ENCODE results near the gene POPDC3.
"Not testable (repeated sequence)": the region's sequence is repeated elsewhere in the genome, so short reads cannot be mapped to it uniquely, and the experiment has no call there.

Gene POPDC3

DNA sequence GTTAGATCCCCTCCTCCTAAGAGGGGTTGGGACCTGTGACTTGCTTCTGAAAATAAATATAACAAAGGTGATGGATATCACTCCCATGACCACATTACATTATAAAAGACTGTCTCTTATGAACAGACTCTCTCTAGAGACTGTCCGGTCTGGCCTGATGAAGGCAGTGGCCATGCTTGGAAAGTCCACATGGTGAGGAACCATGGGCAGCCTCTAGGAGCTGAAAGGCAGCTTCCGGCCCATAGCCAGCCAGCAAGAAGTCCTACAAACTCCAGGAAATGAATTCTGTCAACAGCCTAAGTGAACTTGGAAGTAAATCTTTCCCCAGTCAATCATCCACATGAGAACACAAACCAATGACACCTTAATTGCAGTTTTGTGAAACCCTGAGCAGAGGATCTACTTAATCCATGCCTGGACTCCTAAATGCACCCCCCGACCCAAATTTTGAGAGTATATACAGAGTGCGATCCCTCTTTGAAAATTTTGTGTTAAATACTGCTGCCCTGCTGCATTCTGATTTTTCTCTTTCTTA lies 2.2 kb upstream of the POPDC3 start:
- no peaks in the 10 kb centered on the region for H3K36me3 ChIP-seq (ENCODE audit: control insufficient read depth in 2 of 2, insufficient read depth in 2 of 2, low read length in 2 of 2)
- no peak overlapping the region for H3K4me3 ChIP-seq (ENCODE audit: low read length in 2 of 2)
- peaks cover 24 to 25% of the 10 kb centered on the region in 2 donors for H3K27me3 ChIP-seq (ENCODE audit: control insufficient read depth in 2 of 2, insufficient read depth in 2 of 2, low read length in 2 of 2)
- H3K4me1 ChIP-seq (ENCODE audit: control insufficient read depth in 2 of 2, insufficient read depth in 2 of 2, low read length in 2 of 2): no peaks in the 10 kb centered on the region
- H3K9ac ChIP-seq (ENCODE audit: low read depth in 1 of 2, low read length in 2 of 2): no peak overlapping the region
- H3K27ac ChIP-seq (ENCODE audit: low read depth in 2 of 2, low read length in 2 of 2): no peak overlapping the region
- H3K9me3 ChIP-seq (ENCODE audit: control insufficient read depth in 2 of 2, low read length in 2 of 2): no peaks in the 10 kb centered on the region

DNA sequence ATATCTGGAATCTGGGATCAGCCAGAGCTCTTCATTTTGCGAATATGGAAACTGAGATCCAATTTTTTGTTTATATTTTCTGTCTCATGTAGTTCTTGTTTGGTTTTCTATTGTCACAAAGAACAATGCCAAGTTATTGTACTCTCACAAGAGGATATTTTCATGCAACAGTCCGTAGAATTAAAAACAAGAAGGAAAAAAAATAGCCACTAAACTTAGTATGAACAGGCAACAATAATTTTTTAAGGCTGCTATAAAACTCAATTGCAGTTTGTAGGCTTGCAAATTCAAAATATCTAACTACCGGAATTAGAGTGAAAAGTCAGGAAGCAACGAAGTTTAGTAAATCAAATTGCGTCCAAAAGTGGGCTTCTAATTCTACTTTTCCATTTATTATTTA lies 1.2 kb downstream of the POPDC3 start:
- peaks cover 23 to 24% of the 10 kb centered on the region in 2 donors for H3K27me3 ChIP-seq (ENCODE audit: control insufficient read depth in 2 of 2, insufficient read depth in 2 of 2, low read length in 2 of 2)
- H3K9me3 ChIP-seq (ENCODE audit: control insufficient read depth in 2 of 2, low read length in 2 of 2): no peaks in the 10 kb centered on the region
- H3K9ac ChIP-seq (ENCODE audit: low read depth in 1 of 2, low read length in 2 of 2): no peak overlapping the region
- H3K4me3 ChIP-seq (ENCODE audit: low read length in 2 of 2): no peak overlapping the region
- no peaks in the 10 kb centered on the region for H3K36me3 ChIP-seq (ENCODE audit: control insufficient read depth in 2 of 2, insufficient read depth in 2 of 2, low read length in 2 of 2)
- H3K4me1 ChIP-seq (ENCODE audit: control insufficient read depth in 2 of 2, insufficient read depth in 2 of 2, low read length in 2 of 2): no peaks in the 10 kb centered on the region
- H3K27ac ChIP-seq (ENCODE audit: low read depth in 2 of 2, low read length in 2 of 2): no peak overlapping the region

DNA sequence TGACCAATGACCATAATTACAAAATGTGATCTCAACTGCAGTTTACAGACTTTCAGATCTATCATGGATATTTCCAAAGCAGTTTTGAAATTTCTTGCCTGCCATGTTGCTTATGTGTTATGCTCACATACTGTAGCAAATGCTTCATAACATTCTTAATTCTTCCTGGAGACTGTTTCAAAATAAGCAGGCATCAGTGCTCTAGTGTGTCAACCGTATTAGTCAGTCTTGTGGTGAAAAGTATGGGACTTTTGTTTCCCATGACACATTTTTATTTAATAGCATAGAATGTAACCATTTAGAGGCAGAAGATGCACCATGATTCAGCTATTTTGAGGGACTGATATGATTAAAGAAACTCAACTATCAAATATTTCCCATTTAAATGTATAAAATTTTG lies 1.7 kb downstream of the POPDC3 start:
- Histone ChIP-seq H3K4me3 (ENCODE audit: low read length in 2 of 2) (no peak overlapping the region), H3K4me1 (ENCODE audit: control insufficient read depth in 2 of 2, insufficient read depth in 2 of 2, low read length in 2 of 2) (no peaks in the 10 kb centered on the region), H3K36me3 (ENCODE audit: control insufficient read depth in 2 of 2, insufficient read depth in 2 of 2, low read length in 2 of 2) (no peaks in the 10 kb centered on the region), H3K9ac (ENCODE audit: low read depth in 1 of 2, low read length in 2 of 2) (no peak overlapping the region), H3K9me3 (ENCODE audit: control insufficient read depth in 2 of 2, low read length in 2 of 2) (no peaks in the 10 kb centered on the region), H3K27ac (ENCODE audit: low read depth in 2 of 2, low read length in 2 of 2) (no peak overlapping the region), H3K27me3 (ENCODE audit: control insufficient read depth in 2 of 2, insufficient read depth in 2 of 2, low read length in 2 of 2) (peaks cover 23 to 24% of the 10 kb centered on the region in 2 donors)

DNA sequence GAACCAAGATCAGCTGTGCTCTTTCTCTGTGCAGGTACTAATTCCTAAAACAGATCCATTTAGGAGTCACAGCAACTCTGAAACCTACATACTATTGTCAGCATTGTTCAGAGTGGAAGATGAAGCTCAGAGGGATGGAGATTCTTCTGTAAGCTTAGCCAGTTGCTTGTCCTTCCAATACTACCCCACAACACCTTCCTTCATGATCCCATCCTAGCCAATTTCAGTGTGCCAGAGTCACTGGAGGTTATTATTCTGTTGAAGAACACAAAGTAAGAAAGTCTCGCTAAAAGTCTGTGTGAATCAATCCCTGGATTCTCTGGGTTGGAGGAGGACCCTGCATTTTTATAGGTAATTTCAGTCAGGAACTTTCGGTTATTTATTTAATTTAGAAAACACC lies 2.3 kb downstream of the POPDC3 start:
- no peaks in the 10 kb centered on the region for H3K4me1 ChIP-seq (ENCODE audit: control insufficient read depth in 2 of 2, insufficient read depth in 2 of 2, low read length in 2 of 2)
- H3K27ac ChIP-seq (ENCODE audit: low read depth in 2 of 2, low read length in 2 of 2): no peak overlapping the region
- H3K9ac ChIP-seq (ENCODE audit: low read depth in 1 of 2, low read length in 2 of 2): no peak overlapping the region
- H3K36me3 ChIP-seq (ENCODE audit: control insufficient read depth in 2 of 2, insufficient read depth in 2 of 2, low read length in 2 of 2): no peaks in the 10 kb centered on the region
- H3K9me3 ChIP-seq (ENCODE audit: control insufficient read depth in 2 of 2, low read length in 2 of 2): no peaks in the 10 kb centered on the region
- peaks cover 23 to 24% of the 10 kb centered on the region in 2 donors for H3K27me3 ChIP-seq (ENCODE audit: control insufficient read depth in 2 of 2, insufficient read depth in 2 of 2, low read length in 2 of 2)
- H3K4me3 ChIP-seq (ENCODE audit: low read length in 2 of 2): no peak overlapping the region

DNA sequence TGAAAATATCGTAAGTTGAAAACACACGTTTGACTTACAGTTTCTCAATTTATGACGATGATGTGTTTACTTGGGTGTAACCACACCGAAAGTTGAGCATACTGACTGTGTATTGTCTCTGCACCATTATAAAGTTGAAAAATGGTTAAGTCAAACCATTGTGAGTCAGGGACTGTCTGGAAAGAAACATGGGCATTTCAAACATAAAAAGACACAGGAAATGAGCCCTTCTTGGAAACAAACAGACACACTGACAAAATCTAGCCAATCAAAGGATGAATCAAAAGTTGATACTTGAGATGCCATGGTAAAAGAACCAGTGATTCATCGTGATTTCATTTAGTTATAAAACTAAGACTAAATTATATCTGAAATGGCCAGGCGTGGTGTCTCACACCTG lies 5.3 kb downstream of the POPDC3 start:
- no peak overlapping the region for H3K4me3 ChIP-seq (ENCODE audit: low read length in 2 of 2)
- no peaks in the 10 kb centered on the region for H3K4me1 ChIP-seq (ENCODE audit: control insufficient read depth in 2 of 2, insufficient read depth in 2 of 2, low read length in 2 of 2)
- no peaks in the 10 kb centered on the region for H3K9me3 ChIP-seq (ENCODE audit: control insufficient read depth in 2 of 2, low read length in 2 of 2)
- no peak overlapping the region for H3K27ac ChIP-seq (ENCODE audit: low read depth in 2 of 2, low read length in 2 of 2)
- H3K27me3 ChIP-seq (ENCODE audit: control insufficient read depth in 2 of 2, insufficient read depth in 2 of 2, low read length in 2 of 2): peaks cover 9 to 13% of the 10 kb centered on the region in 2 donors
- H3K9ac ChIP-seq (ENCODE audit: low read depth in 1 of 2, low read length in 2 of 2): no peak overlapping the region
- no peaks in the 10 kb centered on the region for H3K36me3 ChIP-seq (ENCODE audit: control insufficient read depth in 2 of 2, insufficient read depth in 2 of 2, low read length in 2 of 2)

DNA sequence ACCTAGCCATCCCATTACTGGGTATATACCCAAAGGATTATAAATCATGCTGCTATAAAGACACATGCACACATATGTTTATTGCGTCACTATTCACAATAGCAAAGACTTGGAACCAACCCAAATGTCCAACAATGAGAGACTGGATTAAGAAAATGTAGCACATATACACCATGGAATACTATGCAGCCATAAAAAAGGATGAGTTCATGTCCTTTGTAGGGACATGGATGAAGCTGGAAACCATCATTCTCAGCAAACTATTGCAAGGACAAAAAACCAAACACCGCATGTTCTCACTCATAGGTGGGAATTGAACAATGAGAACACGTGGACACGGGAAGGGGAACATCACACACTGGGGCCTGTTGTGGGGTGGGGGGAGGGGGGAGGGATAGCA lies 7.3 kb downstream of the POPDC3 start:
- not testable (repeated sequence) for H3K27me3 ChIP-seq (ENCODE audit: control insufficient read depth in 2 of 2, insufficient read depth in 2 of 2, low read length in 2 of 2); H3K4me1 ChIP-seq (ENCODE audit: control insufficient read depth in 2 of 2, insufficient read depth in 2 of 2, low read length in 2 of 2); H3K9ac ChIP-seq (ENCODE audit: low read depth in 1 of 2, low read length in 2 of 2); H3K4me3 ChIP-seq (ENCODE audit: low read length in 2 of 2); H3K9me3 ChIP-seq (ENCODE audit: control insufficient read depth in 2 of 2, low read length in 2 of 2); H3K27ac ChIP-seq (ENCODE audit: low read depth in 2 of 2, low read length in 2 of 2); H3K36me3 ChIP-seq (ENCODE audit: control insufficient read depth in 2 of 2, insufficient read depth in 2 of 2, low read length in 2 of 2)

DNA sequence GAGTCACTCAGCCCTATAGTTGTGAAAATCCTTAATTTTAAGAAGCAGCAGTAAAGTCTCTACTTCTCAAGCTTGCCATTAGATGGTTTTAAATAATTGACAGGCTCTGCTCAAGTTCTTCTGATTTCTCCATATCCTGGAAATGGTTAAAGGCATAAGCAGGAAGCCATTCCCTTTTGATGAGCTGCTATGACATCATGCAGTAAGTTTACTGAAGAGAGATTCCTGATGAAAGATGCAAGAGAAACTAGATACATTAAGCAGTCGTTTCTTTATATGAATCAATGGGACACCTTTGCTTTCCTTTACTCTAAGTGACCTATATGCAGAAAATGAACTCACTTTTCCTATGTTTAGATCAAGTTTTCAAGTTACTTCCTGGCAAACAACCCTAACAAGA lies 9.8 kb downstream of the POPDC3 start:
- no peak overlapping the region for H3K9ac ChIP-seq (ENCODE audit: low read depth in 1 of 2, low read length in 2 of 2)
- H3K9me3 ChIP-seq (ENCODE audit: control insufficient read depth in 2 of 2, low read length in 2 of 2): no peaks in the 10 kb centered on the region
- H3K4me3 ChIP-seq (ENCODE audit: low read length in 2 of 2): no peak overlapping the region
- H3K36me3 ChIP-seq (ENCODE audit: control insufficient read depth in 2 of 2, insufficient read depth in 2 of 2, low read length in 2 of 2): no peaks in the 10 kb centered on the region
- no peaks in the 10 kb centered on the region for H3K4me1 ChIP-seq (ENCODE audit: control insufficient read depth in 2 of 2, insufficient read depth in 2 of 2, low read length in 2 of 2)
- H3K27ac ChIP-seq (ENCODE audit: low read depth in 2 of 2, low read length in 2 of 2): no peak overlapping the region
- H3K27me3 ChIP-seq (ENCODE audit: control insufficient read depth in 2 of 2, insufficient read depth in 2 of 2, low read length in 2 of 2): peaks cover 0 to 2% of the 10 kb centered on the region in 2 donors

DNA sequence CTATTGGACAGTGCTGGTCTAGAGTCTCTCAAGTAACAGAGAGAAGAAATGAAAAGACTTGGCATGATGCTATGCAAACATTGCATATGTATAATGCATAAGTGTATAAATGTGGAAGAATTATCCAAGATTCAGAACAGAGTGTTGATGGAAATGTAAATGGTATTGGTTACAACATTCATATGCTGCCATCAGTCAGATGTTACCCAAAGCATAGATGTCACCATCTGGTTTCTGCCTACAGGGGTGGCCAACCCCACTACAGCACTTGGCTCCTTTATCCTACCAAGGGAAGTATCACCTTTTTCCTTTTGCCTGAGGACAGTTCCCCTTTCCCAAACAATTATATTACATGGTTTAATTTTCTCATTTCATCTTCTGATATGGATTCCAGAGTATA lies 11.9 kb downstream of the POPDC3 start:
- Histone ChIP-seq H3K27me3 (ENCODE audit: control insufficient read depth in 2 of 2, insufficient read depth in 2 of 2, low read length in 2 of 2) (peaks cover 0 to 2% of the 10 kb centered on the region in 2 donors), H3K9ac (ENCODE audit: low read depth in 1 of 2, low read length in 2 of 2) (no peak overlapping the region), H3K4me1 (ENCODE audit: control insufficient read depth in 2 of 2, insufficient read depth in 2 of 2, low read length in 2 of 2) (no peaks in the 10 kb centered on the region), H3K36me3 (ENCODE audit: control insufficient read depth in 2 of 2, insufficient read depth in 2 of 2, low read length in 2 of 2) (no peaks in the 10 kb centered on the region), H3K4me3 (ENCODE audit: low read length in 2 of 2) (no peak overlapping the region), H3K27ac (ENCODE audit: low read depth in 2 of 2, low read length in 2 of 2) (no peak overlapping the region), H3K9me3 (ENCODE audit: control insufficient read depth in 2 of 2, low read length in 2 of 2) (no peaks in the 10 kb centered on the region)

DNA sequence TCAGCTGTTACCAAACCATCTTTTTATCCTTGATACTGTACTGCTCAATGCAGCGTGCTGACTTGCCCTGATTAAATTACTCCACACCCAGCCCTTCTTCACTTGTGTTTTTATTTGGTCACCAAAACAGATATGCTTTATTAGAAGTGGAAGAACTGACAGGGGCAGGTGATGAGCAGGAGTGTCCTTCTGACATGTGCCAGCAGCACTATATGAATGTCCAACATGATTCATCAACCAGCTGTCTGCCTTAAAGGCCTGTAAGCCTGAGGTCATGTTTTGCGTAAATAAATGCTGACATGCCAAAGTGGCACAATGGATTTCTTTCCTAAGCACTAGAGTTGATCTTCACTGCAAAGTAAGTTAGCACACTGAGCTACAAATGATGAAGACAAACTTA lies 15.4 kb downstream of the POPDC3 start:
- Histone ChIP-seq H3K27ac (ENCODE audit: low read depth in 2 of 2, low read length in 2 of 2) (no peak overlapping the region), H3K36me3 (ENCODE audit: control insufficient read depth in 2 of 2, insufficient read depth in 2 of 2, low read length in 2 of 2) (no peaks in the 10 kb centered on the region), H3K9me3 (ENCODE audit: control insufficient read depth in 2 of 2, low read length in 2 of 2) (no peaks in the 10 kb centered on the region), H3K27me3 (ENCODE audit: control insufficient read depth in 2 of 2, insufficient read depth in 2 of 2, low read length in 2 of 2) (peaks cover 0 to 2% of the 10 kb centered on the region in 2 donors), H3K4me1 (ENCODE audit: control insufficient read depth in 2 of 2, insufficient read depth in 2 of 2, low read length in 2 of 2) (no peaks in the 10 kb centered on the region), H3K9ac (ENCODE audit: low read depth in 1 of 2, low read length in 2 of 2) (no peak overlapping the region), H3K4me3 (ENCODE audit: low read length in 2 of 2) (no peak overlapping the region)

DNA sequence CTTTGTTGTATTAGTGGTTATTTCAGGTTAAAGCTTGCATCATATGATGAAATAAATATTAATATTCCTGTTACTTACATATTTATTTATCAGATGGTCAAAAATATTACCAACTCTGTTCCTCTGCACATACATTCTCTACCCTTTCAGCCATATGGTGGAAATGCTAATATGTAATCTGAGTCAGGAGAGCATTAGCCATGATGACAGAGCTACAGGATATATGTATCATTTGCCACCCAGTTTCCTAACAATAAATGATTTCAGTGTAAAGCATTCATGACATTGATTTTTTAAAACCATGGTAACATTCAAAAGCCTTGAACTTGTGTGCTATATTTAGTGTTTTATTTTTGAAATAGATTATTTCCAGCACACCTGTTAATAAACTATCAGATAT lies 16.6 kb downstream of the POPDC3 start:
- peaks cover 0 to 2% of the 10 kb centered on the region in 2 donors for H3K27me3 ChIP-seq (ENCODE audit: control insufficient read depth in 2 of 2, insufficient read depth in 2 of 2, low read length in 2 of 2)
- no peak overlapping the region for H3K4me3 ChIP-seq (ENCODE audit: low read length in 2 of 2)
- no peak overlapping the region for H3K27ac ChIP-seq (ENCODE audit: low read depth in 2 of 2, low read length in 2 of 2)
- H3K9ac ChIP-seq (ENCODE audit: low read depth in 1 of 2, low read length in 2 of 2): no peak overlapping the region
- no peaks in the 10 kb centered on the region for H3K36me3 ChIP-seq (ENCODE audit: control insufficient read depth in 2 of 2, insufficient read depth in 2 of 2, low read length in 2 of 2)
- no peaks in the 10 kb centered on the region for H3K9me3 ChIP-seq (ENCODE audit: control insufficient read depth in 2 of 2, low read length in 2 of 2)
- no peaks in the 10 kb centered on the region for H3K4me1 ChIP-seq (ENCODE audit: control insufficient read depth in 2 of 2, insufficient read depth in 2 of 2, low read length in 2 of 2)

DNA sequence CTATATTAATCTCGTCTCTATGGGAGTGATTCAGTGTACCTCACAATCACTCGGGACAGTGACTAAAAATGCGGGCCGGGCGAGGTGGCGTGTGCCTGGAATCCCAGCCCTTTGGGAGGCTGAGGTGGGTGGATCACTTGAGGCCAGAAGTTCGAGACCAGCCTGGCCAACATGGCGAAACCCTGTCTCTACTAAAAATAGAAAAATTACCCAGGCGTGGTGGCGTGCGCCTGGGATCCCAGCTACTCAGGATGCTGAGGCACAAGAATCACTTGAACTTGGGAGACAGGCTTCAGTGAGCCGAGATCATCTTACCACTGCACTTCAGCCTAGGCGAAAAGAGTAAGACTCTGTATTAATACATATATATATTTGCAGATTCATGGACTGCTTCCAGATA lies 17.4 kb downstream of the POPDC3 start:
- H3K27me3 ChIP-seq (ENCODE audit: control insufficient read depth in 2 of 2, insufficient read depth in 2 of 2, low read length in 2 of 2): peaks cover 0 to 2% of the 10 kb centered on the region in 2 donors
- H3K9me3 ChIP-seq (ENCODE audit: control insufficient read depth in 2 of 2, low read length in 2 of 2): no peaks in the 10 kb centered on the region
- H3K36me3 ChIP-seq (ENCODE audit: control insufficient read depth in 2 of 2, insufficient read depth in 2 of 2, low read length in 2 of 2): no peaks in the 10 kb centered on the region
- no peaks in the 10 kb centered on the region for H3K4me1 ChIP-seq (ENCODE audit: control insufficient read depth in 2 of 2, insufficient read depth in 2 of 2, low read length in 2 of 2)
- H3K27ac ChIP-seq (ENCODE audit: low read depth in 2 of 2, low read length in 2 of 2): no peak overlapping the region
- H3K9ac ChIP-seq (ENCODE audit: low read depth in 1 of 2, low read length in 2 of 2): no peak overlapping the region
- H3K4me3 ChIP-seq (ENCODE audit: low read length in 2 of 2): no peak overlapping the region

All from mucosa of rectum (tissue), 2 donors.